Adrenal gland (tissue), 12 donors: ENCODE results near the gene ANXA4. TPM values are rescaled to one million over a fixed set of nuclear protein-coding genes. Genes with fewer than 3 reads are reported as not detected.

Experiments
- DNase-seq, 7 donors: peaks; one replicate each; pipeline ENCODE4 v3.0.0-alpha.2; 2019 to 2020
- H3K27ac ChIP-seq, 5 donors: fragments of 200-600 bp; sonication (generic) in 4 of 5; 1 replicate in 3 of 5; 2 replicates in 2 of 5; pipeline versions ENCODE4 v1.5.1 to v1.8.0; 2016 to 2020; ENCODE audit warnings: mild to moderate bottlenecking in 1 of 5
- H3K27me3 ChIP-seq: fragments of 200-600 bp; 2 replicates; pipeline ENCODE4 v1.8.0; 2021
- H3K36me3 ChIP-seq, 2 donors: fragments of 200-600 bp; replicated peaks in 1 of 2; 1 replicate in 1 of 2; 2 replicates in 1 of 2; pipeline versions ENCODE4 v1.5.1 to v1.8.0; 2018 to 2022
- H3K4me1 ChIP-seq, 2 donors: fragments of 200-600 bp; replicated peaks in 1 of 2; 1 replicate in 1 of 2; 2 replicates in 1 of 2; pipeline versions ENCODE4 v1.5.1 to v1.8.0; 2018 to 2021
- H3K4me3 ChIP-seq, 4 donors: fragments of 200-600 bp; sonication (generic) in 3 of 4; one replicate each; pipeline ENCODE4 v1.5.1; 2016 to 2018
- H3K9me3 ChIP-seq, 3 donors: fragments of 200-600 bp; sonication (generic) in 1 of 3; replicated peaks in 1 of 3; 1 replicate in 2 of 3; 2 replicates in 1 of 3; pipeline versions ENCODE4 v1.5.1 to v1.8.0; 2016 to 2021
- POLR2A ChIP-seq, 2 donors: fragments of 450-650 bp; IDR thresholded peaks; one replicate each; pipeline ENCODE4 v1.6.1; 2017; ENCODE audit warnings: antibody characterized with exemption in 2 of 2, mild to moderate bottlenecking in 2 of 2, moderate library complexity in 1 of 2
- WGBS, 4 donors: extraction: QIAGEN DNeasy Blood & Tissue Kit in 2 of 4; methylation state at CpG; one replicate each; pipeline versions ENCODE4 v1.1.5 to v1.1.7; 2013 to 2017; 5-methylcytosine and 5-hydroxymethylcytosine counted together
- intact Hi-C, 2 donors: fragments of 100-400 bp; cut with DNase I; formaldehyde crosslinking; loops; one replicate each; pipeline versions ENCODE4 v1.14.1 to v1.15.0; 2022 to 2023
- polyA plus RNA-seq, 3 donors: library from polyadenylated mRNA; stranded (reverse); fragments of 200-250 nt in 2 of 3; fragments of 350-450 nt in 1 of 3; fragmentation: Illumina TruSeq in 1 of 3; extraction: RNeasy Lipid Tissue Mini Kit (QIAGEN cat#74804) in 1 of 3; gene quantifications; one replicate each; pipeline ENCODE4 v1.2.3, GENCODE V29; 2013 to 2014
- total RNA-seq, 9 donors: library from RNA; depleted of rRNA in 4 of 9; stranded (reverse); fragments of >200 nt in 4 of 9; fragments of 120-200 nt in 1 of 9; fragmentation: NEBNext Ultra II Directional in 1 of 9; extraction: Animal tissue kit (Norgen Biotek cat#: 25700) in 1 of 9; gene quantifications; one replicate each; pipeline versions ENCODE4 v1.1.0 to v1.2.4, GENCODE V29; 2013 to 2023
- TF ChIP-seq, protein P1 (sequence below), 6 experiments: fragments of 450-650 bp in 4 of 6; fragments of 200-600 bp in 2 of 6; sonication (generic) in 1 of 6; IDR thresholded peaks; 1 replicate in 5 of 6; 2 replicates in 1 of 6; pipeline versions ENCODE4 v1.5.1 to v1.8.0; 2016 to 2021; ENCODE audit warnings: antibody characterized with exemption in 6 of 6, mild to moderate bottlenecking in 2 of 6, moderate library complexity in 1 of 6
- donor health status: healthy with polysubstance abuse.
- donor health status: Bipolar disorder and iron deficiency.
- donor health status: DM: yes; HTN: yes; CAD: no.
- donor health status: DM: no; HTN: no; CAD: no.
- donor health status: DM: no; HTN: no; CAD: no.
- donor health status: DM: yes; HTN: yes; CAD: no.

ANXA4 gene
- total and polyA plus RNA-seq, 12 donors: 20.6 to 57.4 (median 33.1) TPM

DNA sequence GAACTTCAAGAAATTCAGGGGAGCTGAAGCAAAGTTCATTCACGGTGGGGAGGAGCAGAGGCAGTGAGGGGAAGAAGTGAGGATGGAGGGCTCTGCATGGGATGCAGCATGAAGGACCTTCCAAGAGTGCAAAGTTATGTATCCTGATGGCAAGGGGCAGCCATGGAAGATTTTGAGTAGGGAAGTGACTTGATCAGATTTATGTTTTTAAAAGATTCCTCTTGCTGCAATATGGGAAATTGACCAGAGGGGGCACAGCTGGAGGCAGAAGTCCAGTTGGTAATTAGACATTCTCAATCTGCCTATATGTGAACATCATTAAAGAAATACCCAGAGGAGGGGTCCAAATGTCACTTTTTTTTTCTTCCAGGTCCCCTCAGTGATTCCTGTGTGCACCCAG is 21.5 kb upstream of the ANXA4 start:
- Histone ChIP-seq H3K27me3 (no peaks in the 10 kb centered on the region), H3K9me3 (no peaks in the 10 kb centered on the region), H3K27ac (no peak overlapping the region), H3K4me3 (no peak overlapping the region), H3K36me3 (no peaks in the 10 kb centered on the region), H3K4me1 (peaks cover 0 to 4% of the 10 kb centered on the region in 2 donors)
- TF ChIP-seq, protein P1, sequence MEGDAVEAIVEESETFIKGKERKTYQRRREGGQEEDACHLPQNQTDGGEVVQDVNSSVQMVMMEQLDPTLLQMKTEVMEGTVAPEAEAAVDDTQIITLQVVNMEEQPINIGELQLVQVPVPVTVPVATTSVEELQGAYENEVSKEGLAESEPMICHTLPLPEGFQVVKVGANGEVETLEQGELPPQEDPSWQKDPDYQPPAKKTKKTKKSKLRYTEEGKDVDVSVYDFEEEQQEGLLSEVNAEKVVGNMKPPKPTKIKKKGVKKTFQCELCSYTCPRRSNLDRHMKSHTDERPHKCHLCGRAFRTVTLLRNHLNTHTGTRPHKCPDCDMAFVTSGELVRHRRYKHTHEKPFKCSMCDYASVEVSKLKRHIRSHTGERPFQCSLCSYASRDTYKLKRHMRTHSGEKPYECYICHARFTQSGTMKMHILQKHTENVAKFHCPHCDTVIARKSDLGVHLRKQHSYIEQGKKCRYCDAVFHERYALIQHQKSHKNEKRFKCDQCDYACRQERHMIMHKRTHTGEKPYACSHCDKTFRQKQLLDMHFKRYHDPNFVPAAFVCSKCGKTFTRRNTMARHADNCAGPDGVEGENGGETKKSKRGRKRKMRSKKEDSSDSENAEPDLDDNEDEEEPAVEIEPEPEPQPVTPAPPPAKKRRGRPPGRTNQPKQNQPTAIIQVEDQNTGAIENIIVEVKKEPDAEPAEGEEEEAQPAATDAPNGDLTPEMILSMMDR (IDR thresholded peaks at IDR 0.05): peak in 2 of 6 experiments; percentile 12 to 15
- no peak for TF ChIP-seq POLR2A (IDR thresholded peaks at IDR 0.05)
- intact Hi-C loops: loop anchor here in 1 of 2 donors (5.0 kb wide), 1 partner anchor 97 kb away; no protein-coding TSS in a partner anchor
- WGBS, 4 donors: 56 to 68% (median 64%) methylated on average over 1 of the region's 1 CpG
- DNase-seq: no peak

DNA sequence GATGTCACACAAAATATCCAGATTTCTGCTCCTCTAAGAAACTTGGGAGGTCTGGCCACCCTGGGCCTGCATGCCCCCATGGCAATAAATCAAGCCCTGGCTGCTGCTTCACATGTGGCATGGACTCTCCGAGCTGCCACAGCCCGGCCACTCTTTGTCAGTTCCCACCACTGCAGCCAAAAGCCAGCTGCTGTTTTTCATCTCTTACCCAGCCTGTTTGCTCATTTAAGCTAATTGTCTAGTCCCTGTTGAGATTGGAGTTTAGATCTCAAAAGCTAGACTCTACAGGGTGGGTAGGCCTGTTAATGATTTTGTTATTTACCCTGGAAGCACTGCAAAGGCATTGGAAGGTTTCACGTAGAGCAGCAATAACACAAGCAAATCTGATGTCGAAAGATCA is 20.9 kb upstream of the ANXA4 start:
- Histone ChIP-seq H3K27ac (no peak overlapping the region), H3K27me3 (no peaks in the 10 kb centered on the region), H3K9me3 (no peaks in the 10 kb centered on the region), H3K4me1 (peaks cover 0 to 4% of the 10 kb centered on the region in 2 donors), H3K36me3 (no peaks in the 10 kb centered on the region), H3K4me3 (no peak overlapping the region)
- no peak for DNase-seq
- intact Hi-C loops: loop anchor here in 1 of 2 donors (5.0 kb wide), 1 partner anchor 96 kb away; no protein-coding TSS in a partner anchor
- no peak for TF ChIP-seq POLR2A (IDR thresholded peaks at IDR 0.05)
- WGBS, 4 donors: 78 to 83% (median 82%) methylated on average over 4 of the region's 4 CpGs

DNA sequence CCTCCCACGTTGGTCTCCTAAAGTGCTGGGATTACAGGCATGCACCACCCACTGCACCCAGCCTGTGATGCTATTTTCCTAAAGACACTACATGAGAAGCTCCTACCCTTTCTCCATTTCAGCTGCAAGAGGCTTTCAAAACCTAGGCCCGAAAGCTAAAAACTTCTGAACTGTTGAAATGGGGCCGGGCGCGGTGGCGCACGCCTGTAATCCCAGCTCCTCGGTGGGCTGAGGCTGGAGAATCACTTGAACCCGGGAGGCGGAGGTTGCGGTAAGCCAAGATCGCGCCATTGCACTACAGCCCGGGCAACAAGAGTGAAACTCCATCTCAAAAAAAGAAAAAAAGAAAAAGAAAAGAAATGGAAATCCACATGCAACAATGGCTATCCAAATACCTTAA is 18.1 kb upstream of the ANXA4 start:
- TF ChIP-seq POLR2A (IDR thresholded peaks at IDR 0.05): no peak
- TF ChIP-seq, protein P1 (IDR thresholded peaks at IDR 0.05): no peak
- WGBS, 4 donors: 82 to 91% (median 86%) methylated on average over 10 to 14 of the region's 14 CpGs
- no peak overlapping the region for H3K27ac ChIP-seq
- H3K36me3 ChIP-seq: no peaks in the 10 kb centered on the region
- H3K9me3 ChIP-seq: no peaks in the 10 kb centered on the region
- H3K27me3 ChIP-seq: no peaks in the 10 kb centered on the region
- H3K4me3 ChIP-seq: no peak overlapping the region
- H3K4me1 ChIP-seq: peaks cover 0 to 4% of the 10 kb centered on the region in 2 donors
- peak in 1 of 7 donors; percentile 21 for DNase-seq
- intact Hi-C loops: loop anchor here (2.0 to 5.0 kb wide), 2 partner anchors 93 to 94 kb away; no protein-coding TSS in a partner anchor

DNA sequence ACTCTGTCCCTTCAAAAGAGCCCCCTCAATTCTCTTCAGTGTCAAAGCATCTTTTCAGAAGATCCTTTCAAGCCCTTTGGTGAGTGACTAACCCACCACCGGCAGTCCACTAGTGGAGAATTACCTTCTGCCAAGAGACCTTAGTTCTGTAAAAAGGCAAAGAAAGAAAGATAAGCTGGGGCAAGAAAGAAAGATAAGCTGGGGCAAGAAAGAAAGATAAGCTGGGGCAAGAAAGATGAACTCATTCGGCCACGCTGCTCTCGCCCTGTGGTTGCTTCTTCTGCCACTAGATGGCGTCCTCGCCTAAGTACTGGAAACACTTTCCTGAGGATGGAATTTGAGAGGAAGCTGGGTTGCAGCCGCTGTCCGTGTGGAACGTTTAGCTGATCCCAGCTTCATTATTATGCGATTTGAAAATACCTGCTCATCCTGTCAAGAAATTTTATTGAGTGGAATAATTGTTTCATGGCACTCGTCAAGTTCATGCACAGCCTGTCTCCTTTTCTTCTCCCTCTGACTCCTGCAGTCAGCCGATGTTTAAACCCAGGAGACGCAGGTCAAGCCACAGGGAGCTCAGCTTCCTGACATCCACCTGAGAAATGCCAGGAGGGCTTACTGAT is 17.3 kb upstream of the ANXA4 start:
- TF ChIP-seq POLR2A (IDR thresholded peaks at IDR 0.05): no peak
- TF ChIP-seq, protein P1 (IDR thresholded peaks at IDR 0.05): peak; percentile 92 to 97 (median 96)
- peak; percentile 74 to 96 (median 88) for DNase-seq
- Histone ChIP-seq H3K27me3 (no peaks in the 10 kb centered on the region), H3K4me3 (peak overlapping the region in 1 of 4 donors; percentile 25), H3K4me1 (peaks cover 0 to 4% of the 10 kb centered on the region in 2 donors), H3K9me3 (no peaks in the 10 kb centered on the region), H3K27ac (no peak overlapping the region), H3K36me3 (no peaks in the 10 kb centered on the region)
- intact Hi-C loops: loop anchor here (2.0 to 5.0 kb wide), 2 partner anchors 92 to 93 kb away; no protein-coding TSS in a partner anchor
- 2 to 6% (median 3%) methylated on average over 12 to 13 of the region's 13 CpGs for WGBS, 4 donors
